HG02763 (cell line): ENCODE results near the gene PLXDC1.

ENCODE experiments used
- ATAC-seq: cut with Tn5 transposase; IDR thresholded peaks from one replicate; pipeline ENCODE4 v1.9.1; 2021; ENCODE audit warnings: mild to moderate bottlenecking, moderate library complexity; ENCODE audit not compliant: unreplicated experiment

Gene PLXDC1

DNA sequence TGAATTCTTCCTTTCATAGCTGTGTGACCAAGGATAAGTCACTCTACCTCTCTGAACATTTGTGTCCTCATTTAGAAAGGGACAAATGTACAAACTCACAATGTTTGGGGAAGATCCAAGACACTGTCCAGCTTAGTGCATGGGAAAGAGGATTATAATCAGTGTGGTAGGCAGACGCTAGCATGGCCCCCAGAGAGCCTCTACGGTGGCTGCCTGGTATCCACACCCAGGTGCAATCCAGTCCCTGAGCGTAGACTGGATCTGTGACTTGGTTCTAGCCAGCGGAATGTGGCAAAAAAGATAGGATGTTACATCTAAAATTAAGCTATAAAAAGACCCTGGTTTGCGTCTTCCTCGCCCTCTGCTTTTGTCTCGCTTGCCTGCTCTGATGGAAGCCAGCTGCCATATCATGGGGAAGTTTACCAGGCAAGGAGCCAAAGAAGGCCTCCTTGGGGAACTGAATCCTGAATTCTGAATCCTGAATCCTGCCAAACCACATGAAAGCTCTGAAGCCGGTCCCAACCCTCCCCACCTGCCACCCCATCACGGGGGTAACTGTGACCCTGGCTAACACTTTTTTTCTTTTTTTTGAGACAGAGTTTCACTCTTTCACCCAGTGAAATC is 51.7 kb downstream of the PLXDC1 start:
- ATAC-seq: no peak

DNA sequence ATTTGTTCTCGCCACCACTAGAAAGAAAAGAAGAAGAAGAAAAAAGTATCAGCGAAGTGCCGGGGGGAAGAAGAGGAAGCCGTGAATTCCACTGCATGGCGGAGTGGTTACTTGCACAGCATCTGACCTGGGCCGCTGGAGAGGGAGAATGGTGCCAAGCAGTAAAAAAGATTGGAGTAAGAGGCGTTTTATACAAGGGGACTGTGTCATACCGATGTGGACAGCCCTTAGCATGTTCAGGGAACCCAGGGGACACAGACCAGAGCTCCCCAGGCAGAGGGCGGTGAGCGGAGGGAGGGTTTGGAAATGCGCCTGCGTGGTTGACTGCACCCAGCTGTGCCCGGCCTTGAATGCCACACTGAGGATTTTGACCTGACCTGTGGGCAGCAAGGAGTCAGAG is 52.8 kb downstream of the PLXDC1 start:
- no peak for ATAC-seq

GRCh38 chr17:39097537-39097936 is 53.9 kb downstream of the PLXDC1 start:
- ATAC-seq: no peak

- ATAC-seq: no peak
These were observed 54.3 kb downstream of the PLXDC1 start for GRCh38 chr17:39097150-39097519.

DNA sequence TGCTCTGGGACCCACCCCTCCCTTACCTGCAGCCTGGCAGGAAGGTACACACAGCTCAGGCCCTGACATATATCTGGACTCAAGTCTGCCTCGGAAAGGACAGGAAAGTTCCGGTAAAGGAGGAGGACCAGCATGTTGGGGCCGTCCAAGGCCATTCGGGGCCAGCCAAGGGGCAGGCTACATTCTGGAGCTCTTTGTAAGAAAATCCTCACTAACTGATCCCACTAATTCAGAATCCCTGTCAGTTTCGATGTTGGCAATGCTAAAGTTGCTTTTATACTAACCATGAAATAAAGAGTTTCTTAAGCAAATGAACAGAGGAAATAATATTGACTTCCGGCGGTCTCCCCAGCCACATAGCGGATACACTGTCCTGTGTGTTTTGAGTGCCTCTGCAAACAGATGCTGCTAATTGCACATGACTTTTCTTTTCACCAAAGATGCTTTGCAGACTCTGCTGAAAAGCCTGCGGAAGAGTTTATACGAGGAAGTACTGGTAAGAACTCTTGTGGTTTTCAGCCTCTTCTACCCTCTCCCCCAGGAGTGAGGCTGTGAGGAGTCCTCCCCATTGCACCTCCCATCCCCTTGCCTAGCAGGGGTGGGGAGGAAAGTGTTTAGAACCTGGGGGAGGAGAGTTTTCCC is 54.8 kb downstream of the PLXDC1 start:
- no peak for ATAC-seq

- no peak for ATAC-seq
These were observed 56.1 kb downstream of the PLXDC1 start for GRCh38 chr17:39095309-39095686.

DNA sequence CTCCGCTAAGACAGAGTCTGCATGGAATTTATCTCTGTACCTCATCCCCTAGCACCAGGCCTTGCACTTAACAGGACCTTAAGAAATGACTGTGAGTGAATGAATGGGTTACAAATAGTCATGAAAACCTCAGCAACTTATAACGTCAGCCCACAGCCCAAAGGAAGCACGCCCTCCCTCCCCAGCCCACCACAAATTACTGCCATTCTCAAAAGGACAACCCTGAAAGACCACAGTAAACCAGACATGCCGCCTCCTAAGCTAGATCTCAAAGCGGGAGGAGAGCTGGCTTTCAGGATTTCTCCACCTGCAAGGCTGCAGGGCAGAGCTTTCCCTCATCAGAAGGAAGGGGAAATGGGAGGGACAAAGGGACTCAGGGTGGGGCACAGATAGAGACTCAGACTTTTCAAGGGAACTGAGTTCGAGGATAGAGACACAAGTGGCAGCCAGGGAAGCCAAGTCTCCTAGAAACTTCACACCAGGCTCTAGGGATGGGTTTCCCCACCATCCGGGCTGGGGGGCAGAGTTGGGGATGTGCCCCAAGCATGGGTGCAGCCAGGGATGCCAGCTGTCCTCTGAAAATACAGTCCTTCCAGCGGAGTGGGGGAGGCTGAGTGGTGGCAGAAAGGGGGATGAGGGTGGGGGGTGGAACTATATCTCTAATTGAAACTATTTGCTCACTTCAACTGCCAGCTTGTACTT is 56.7 kb downstream of the PLXDC1 start:
- no peak for ATAC-seq

DNA sequence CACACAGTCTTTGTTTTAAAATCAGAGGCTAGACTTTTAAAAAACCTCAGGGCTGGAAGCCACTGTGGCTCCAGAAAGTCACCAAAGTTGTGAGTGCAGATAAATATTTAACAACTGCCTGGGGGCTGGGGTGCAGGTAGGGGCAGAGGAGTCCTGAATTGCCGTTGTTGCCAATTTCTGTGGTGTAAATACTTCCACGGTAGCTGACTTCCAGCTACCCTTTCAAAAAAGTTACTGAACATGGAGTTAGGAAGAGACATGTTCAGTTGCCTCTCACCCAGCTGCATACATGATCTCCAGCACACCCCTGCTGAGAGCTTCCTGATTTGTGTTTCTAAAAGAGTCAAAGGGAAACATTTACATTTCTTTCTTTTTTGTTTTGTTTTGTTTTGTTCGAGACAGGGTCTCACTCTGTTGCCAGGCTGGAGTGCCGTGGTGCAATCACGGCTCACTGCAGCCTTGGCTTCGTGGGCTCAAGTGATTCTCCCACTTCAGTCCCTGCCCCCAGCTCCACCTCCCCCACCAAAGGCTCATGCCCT is 58.7 kb downstream of the PLXDC1 start:
- ATAC-seq: no peak

- no peak for ATAC-seq
These were observed 60.4 kb downstream of the PLXDC1 start for GRCh38 chr17:39090908-39091665.

- ATAC-seq: no peak
These were observed 61.0 kb downstream of the PLXDC1 start for GRCh38 chr17:39090400-39090799.

- no peak for ATAC-seq
These were observed 66.9 kb downstream of the PLXDC1 start for GRCh38 chr17:39084558-39084957.

GRCh38 chr17:39083270-39083669 is 68.2 kb downstream of the PLXDC1 start:
- no peak for ATAC-seq

DNA sequence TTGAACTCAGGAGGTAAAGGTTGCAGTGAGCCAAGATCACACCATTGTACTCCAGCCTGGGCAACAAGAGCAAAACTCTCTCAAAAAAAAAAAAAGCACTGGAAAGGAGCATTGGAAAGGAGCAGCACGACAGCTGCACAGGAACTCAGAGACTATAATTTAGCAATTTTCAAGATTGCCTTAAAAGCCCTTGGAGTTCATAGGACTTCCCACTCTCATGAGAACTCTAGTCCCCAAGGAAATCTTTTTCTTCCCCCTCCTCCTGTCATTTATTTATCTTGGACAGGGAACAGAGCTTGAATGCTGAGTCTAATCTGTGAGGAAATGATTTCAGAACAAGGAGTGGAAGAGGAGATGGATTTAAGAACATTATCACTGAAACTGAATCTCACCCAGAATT is 69.0 kb downstream of the PLXDC1 start:
- ATAC-seq: no peak

DNA sequence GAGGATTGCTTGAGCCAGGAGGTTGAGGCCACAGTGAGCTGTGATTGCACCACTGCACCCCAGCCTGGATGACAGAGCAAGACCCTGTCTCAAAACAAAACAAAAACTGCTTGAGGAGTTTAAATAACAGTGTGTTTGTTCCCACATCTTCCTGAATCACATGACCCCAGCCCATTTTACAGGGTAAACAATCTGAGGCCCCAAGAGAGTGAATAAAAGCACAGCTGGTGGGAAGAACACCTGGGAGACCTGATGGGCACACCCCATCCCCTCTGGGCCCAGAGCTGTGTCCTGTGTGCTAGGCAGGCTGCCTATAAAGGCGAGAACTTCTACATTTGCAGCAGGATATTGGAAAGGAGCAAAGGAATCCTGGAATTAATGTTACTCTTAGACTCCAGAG is 69.6 kb downstream of the PLXDC1 start:
- no peak for ATAC-seq

- ATAC-seq: no peak
These were observed 70.9 kb downstream of the PLXDC1 start for GRCh38 chr17:39080421-39081078.

DNA sequence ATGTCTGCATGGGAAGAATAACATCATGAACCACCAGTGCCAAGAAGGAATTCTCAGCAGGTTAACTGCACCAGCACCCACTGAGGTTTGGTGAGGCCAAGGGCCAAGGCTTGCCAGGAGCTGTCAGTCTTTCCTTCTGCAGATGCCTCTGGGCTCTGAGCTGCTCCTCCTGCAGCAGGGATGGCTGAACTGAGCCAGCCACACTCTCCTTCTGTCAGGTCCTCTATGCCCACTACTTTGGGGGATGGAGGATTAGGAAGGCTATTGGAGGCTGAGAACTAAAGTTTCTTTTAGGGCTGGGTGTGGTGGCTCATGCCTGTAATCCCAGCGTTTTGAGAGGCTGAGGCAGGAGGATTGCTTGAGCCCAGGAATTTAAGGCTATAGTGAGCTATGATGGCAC is 71.6 kb downstream of the PLXDC1 start:
- ATAC-seq: no peak

DNA sequence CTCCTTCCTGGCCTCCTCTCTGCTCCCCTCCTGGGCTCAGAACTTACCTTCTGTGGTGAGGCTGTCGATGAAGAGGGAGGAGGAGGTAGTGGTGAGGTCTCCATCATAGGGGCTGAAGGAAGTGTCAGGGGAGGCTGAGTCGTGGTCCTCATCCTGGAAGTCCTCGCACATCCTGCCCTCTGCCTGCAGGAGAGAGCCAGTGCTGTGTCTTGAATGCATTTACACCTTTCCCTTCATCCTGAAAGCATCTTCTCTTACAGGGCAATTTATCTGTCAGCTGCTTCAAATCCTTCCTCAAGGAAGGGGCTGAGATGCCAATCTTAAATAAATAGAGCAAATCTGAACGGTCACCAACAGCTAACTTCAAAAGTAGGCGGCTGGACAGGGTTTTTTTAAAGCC is 73.6 kb downstream of the PLXDC1 start:
- no peak for ATAC-seq

GRCh38 chr17:39077252-39077651 is 74.2 kb downstream of the PLXDC1 start:
- no peak for ATAC-seq

DNA sequence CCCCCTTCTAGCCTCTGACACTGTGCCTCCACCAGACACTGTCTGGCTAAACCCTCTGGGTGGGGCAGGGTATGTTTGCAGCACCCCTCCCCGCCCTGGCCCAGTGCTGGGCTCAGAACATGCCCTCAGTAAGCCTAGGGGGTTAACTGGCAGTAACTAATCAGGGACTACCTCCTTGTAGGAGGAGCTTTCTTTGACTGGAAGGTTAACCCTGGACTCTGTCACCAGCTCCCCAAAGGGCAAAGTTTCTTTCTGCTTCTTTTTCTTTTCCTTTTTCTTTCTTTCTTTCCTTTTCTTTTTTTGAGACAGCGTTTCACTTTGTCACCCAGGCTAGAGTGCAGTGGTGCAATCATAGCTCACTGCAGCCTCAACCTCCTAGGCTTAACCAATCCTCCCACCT is 76.8 kb downstream of the PLXDC1 start:
- no peak for ATAC-seq

DNA sequence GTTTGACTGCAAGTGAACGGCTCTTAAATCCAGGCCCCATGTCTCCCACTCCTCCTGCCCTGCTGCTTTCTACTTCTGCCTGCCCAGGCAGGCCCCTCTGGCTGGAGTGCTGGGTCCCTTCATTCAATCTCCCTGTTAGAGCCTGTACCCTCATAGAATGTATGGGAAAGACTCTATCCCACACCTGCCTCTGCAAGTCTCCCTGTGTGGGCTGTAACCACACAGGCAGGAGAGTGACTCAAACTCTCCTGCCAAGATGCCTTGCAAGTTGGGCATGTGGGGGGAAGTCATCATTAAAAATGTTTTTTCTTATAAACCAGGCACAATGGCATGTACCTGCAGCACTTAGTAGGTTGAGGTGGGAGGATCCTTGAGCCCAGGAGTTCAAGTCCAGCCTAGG is 77.5 kb downstream of the PLXDC1 start:
- ATAC-seq: no peak

DNA sequence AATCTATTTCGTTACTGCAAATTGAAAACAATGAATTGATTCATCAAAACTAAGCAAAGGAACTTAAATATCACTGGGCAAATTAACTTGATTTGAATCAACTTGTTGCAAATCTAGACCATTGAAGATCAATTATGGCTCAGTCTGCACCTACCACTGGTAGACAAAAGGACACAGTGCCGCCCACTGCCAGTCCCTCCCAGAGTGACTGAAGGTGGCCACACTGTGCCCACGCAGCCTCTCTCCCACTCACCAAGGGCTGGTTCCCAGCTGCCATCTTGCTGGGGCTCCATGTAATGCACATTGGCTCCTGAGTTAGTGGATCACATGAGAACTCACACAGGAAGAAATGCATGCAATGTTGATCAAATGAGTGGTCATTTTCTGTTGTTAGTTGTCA is 78.1 kb downstream of the PLXDC1 start:
- ATAC-seq: no peak
